A673 (cell line): Measurements from ENCODE around the gene NHERF1. TPM values are rescaled to one million over a fixed set of nuclear protein-coding genes. Genes with fewer than 3 reads are reported as not detected.
A peak's percentile ranks its signal among the peaks of the same experiment; 100 is the strongest.

ENCODE experiments used
- BruUV-seq: library from RNA; stranded (reverse); fragments of 400-500 nt; replicated peaks from 2 replicates; lab custom pipeline; 2021; lab: Mats Ljungman, UMichigan
- CTCF ChIA-PET: fragments of 300-600 bp; sonication (Branson Sonifier 250); formaldehyde crosslinking; loops from one replicate; lab custom pipeline; 2022; ENCODE audit warnings: antibody characterized with exemption; lab: Charles Lee
- POLR2A ChIA-PET: fragments of 300-600 bp; sonication (Branson Sonifier 250); formaldehyde crosslinking; loops from one replicate; lab custom pipeline; 2022; ENCODE audit warnings: antibody characterized with exemption; ENCODE audit not compliant: low non-redundant PET; lab: Charles Lee
- DNase-seq: peaks from one replicate; pipeline ENCODE4 v3.0.0-alpha.2; 2015; ENCODE audit warnings: low spot score
- H3K27ac ChIP-seq: fragments of 200-600 bp; sonication (generic); 2 replicates; pipeline ENCODE4 v1.5.1; 2016; ENCODE audit warnings: mixed run types, low read depth, mild to moderate bottlenecking, mixed read lengths, antibody characterized with exemption, low read length; ENCODE audit not compliant: poor library complexity, severe bottlenecking
- H3K27me3 ChIP-seq: fragments of 200-600 bp; sonication (generic); replicated peaks from 2 replicates; pipeline ENCODE4 v1.6.1; 2017; ENCODE audit warnings: mixed run types, low read depth, mild to moderate bottlenecking, mixed read lengths, antibody characterized with exemption, low read length; ENCODE audit not compliant: insufficient read depth, poor library complexity
- H3K36me3 ChIP-seq: fragments of 200-600 bp; sonication (generic); 2 replicates; pipeline ENCODE4 v1.6.1; 2016; ENCODE audit warnings: mixed run types, mild to moderate bottlenecking, mixed read lengths, antibody characterized with exemption, low read length; ENCODE audit not compliant: insufficient read depth, poor library complexity, severe bottlenecking
- H3K4me1 ChIP-seq: fragments of 200-600 bp; sonication (generic); 2 replicates; pipeline ENCODE4 v1.6.1; 2017; ENCODE audit warnings: mixed run types, mild to moderate bottlenecking, mixed read lengths, antibody characterized with exemption, low read length; ENCODE audit not compliant: insufficient read depth, poor library complexity, severe bottlenecking
- H3K4me3 ChIP-seq: fragments of 200-600 bp; sonication (generic); 2 replicates; pipeline ENCODE4 v1.5.1; 2016; ENCODE audit warnings: low read depth, mixed run types, mild to moderate bottlenecking, mixed read lengths, low read length; ENCODE audit not compliant: poor library complexity, severe bottlenecking
- H3K9me3 ChIP-seq: fragments of 200-600 bp; sonication (generic); 2 replicates; pipeline ENCODE4 v1.6.1; 2016; ENCODE audit warnings: mixed run types, low read depth, mild to moderate bottlenecking, mixed read lengths, antibody characterized with exemption, low read length; ENCODE audit not compliant: poor library complexity, severe bottlenecking
- EZH2 ChIP-seq: fragments of 200-600 bp; sonication (generic); IDR thresholded peaks from 2 replicates; pipeline ENCODE4 v1.6.1; 2017; ENCODE audit warnings: borderline replicate concordance, low read depth, mild to moderate bottlenecking, mixed read lengths, antibody characterized with exemption, low read length; ENCODE audit not compliant: poor library complexity, severe bottlenecking
- intact Hi-C: fragments of 100-400 bp; cut with micrococcal nuclease; formaldehyde crosslinking; loops from one replicate; pipeline ENCODE4 v1.10.0; 2022; ENCODE audit not compliant: unreplicated experiment
- total RNA-seq: library from RNA; stranded (reverse); gene quantifications from 2 replicates; pipeline ENCODE4 v1.2.3, GENCODE V29; 2021
- TF ChIP-seq, protein P1 (sequence below): fragments of 300-800, 200-600 bp; sonication (generic); conservative IDR thresholded peaks from 2 replicates; pipeline ENCODE4 v1.5.1; 2017; ENCODE audit warnings: low read depth, mild to moderate bottlenecking, antibody characterized with exemption, low read length, moderate library complexity, mixed read lengths

The NHERF1 gene
- total RNA-seq, 1 experiment from 2014 or later, result 33.8 TPM

DNA sequence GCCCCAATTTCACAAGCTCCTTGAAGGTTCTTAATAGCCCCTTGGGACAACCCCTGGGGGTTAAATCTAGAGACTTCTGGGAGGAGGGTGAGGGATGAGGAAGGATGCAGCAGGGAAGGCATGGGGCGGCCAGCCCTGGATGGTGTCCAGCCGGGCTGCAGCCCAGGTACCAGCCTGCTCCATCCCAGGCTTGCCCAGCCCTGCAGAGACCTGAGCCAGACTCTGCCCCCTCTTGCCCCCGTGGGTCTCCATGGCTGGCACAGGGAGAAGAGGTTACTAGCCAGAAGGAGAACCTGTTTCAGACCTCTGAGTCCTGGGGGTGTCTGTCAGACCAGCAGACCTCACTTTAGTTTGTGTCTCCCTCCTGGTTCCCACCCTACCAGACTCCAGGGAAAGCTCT, 8.5 kb downstream of the NHERF1 start:
- Histone ChIP-seq H3K4me3 (no peak overlapping the region), H3K4me1 (peaks cover 47% of the 10 kb centered on the region), H3K36me3 (no peaks in the 10 kb centered on the region), H3K9me3 (no peaks in the 10 kb centered on the region), H3K27ac (no peak overlapping the region), H3K27me3 (no peaks in the 10 kb centered on the region)
- DNase-seq, result no peak
- ChIA-PET CTCF (no interaction called here), POLR2A (no interaction called here)
- no peak for TF ChIP-seq EZH2
- TF ChIP-seq, protein P1, sequence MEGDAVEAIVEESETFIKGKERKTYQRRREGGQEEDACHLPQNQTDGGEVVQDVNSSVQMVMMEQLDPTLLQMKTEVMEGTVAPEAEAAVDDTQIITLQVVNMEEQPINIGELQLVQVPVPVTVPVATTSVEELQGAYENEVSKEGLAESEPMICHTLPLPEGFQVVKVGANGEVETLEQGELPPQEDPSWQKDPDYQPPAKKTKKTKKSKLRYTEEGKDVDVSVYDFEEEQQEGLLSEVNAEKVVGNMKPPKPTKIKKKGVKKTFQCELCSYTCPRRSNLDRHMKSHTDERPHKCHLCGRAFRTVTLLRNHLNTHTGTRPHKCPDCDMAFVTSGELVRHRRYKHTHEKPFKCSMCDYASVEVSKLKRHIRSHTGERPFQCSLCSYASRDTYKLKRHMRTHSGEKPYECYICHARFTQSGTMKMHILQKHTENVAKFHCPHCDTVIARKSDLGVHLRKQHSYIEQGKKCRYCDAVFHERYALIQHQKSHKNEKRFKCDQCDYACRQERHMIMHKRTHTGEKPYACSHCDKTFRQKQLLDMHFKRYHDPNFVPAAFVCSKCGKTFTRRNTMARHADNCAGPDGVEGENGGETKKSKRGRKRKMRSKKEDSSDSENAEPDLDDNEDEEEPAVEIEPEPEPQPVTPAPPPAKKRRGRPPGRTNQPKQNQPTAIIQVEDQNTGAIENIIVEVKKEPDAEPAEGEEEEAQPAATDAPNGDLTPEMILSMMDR, result no peak
- BruUV-seq, result no TSS peak
- intact Hi-C loops, result no loop called here

DNA sequence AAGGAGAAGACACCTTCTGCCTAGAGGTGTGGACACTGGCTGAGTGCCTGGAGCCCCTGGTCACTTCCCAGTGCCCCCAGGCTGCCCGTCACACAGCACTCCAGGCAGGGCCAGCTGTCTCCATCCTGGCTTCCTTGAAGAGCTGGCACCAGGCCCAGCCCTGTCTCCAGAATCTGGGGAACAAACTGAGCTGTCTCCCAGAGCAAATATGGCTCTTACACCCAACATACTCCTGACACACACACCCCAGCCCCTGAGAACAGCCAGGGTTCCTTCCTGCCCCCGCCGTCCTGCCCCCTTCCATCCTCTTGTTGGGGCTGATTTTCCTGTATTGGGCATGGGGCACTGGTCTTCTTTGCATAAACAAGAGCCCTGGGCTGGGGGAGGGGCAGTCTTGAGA, 9.1 kb downstream of the NHERF1 start:
- CTCF ChIA-PET, result no interaction called here
- intact Hi-C loops, result no loop called here
- H3K4me1 ChIP-seq, result peaks cover 47% of the 10 kb centered on the region
- DNase-seq, result no peak
- POLR2A ChIA-PET, result no interaction called here
- TF ChIP-seq EZH2, result no peak
- no peak overlapping the region for H3K4me3 ChIP-seq
- peak overlapping the region; percentile 47 for H3K27ac ChIP-seq
- no TSS peak for BruUV-seq
- H3K9me3 ChIP-seq, result no peaks in the 10 kb centered on the region
- H3K36me3 ChIP-seq, result no peaks in the 10 kb centered on the region
- H3K27me3 ChIP-seq, result no peaks in the 10 kb centered on the region

DNA sequence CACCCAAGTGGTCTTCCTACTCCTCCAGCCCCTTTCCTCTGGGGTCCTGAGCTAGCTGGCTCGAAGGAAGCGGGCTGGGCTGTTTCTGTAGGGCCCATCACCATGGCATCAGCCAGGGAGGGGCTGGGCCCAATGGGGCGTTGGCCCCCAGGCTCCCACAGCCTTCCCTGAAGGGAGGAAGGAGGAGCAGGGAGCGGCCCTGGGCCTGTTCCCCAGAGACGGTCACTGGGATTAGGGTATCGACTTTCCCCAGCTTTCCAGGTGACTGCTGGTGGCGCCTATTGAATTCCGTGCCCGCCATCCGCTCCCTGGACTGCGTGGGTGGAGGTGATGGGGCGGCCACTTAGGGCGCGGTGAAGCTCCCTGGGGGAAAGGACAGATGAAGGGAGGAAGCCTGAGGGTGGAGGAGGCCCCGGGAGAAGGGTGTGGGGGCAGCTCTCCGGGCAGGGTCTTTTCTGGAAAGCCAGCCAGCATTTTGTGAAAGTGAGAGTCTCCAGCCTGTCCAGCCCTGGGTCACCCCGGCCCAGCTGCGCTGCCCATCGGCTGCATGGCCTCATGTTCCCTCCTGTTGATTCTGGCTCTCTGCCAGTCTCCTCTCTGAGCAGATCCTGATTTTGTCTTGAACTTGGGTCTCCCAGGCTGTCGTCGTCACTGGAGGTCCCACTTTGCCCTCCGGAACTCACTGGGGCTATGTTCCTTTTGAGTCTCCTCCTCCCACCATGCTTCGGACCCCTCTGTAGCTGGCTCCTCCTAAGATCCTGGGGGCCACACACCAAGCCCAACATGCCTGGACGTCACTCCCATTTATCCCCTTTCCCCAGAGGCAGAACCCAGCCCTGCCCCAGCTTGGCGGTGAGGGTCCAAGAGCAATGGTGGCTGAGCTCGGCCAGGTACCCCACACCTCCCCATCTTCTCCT, 9.8 kb downstream of the NHERF1 start:
- no peaks in the 10 kb centered on the region for H3K36me3 ChIP-seq
- no peak overlapping the region for H3K4me3 ChIP-seq
- CTCF ChIA-PET, result no interaction called here
- no peaks in the 10 kb centered on the region for H3K27me3 ChIP-seq
- DNase-seq, result no peak
- no peaks in the 10 kb centered on the region for H3K9me3 ChIP-seq
- TF ChIP-seq, protein P1, result no peak
- TF ChIP-seq EZH2, result no peak
- intact Hi-C loops, result no loop called here
- no TSS peak for BruUV-seq
- POLR2A ChIA-PET, result no interaction called here
- H3K27ac ChIP-seq, result peak overlapping the region; percentile 82
- peaks cover 47% of the 10 kb centered on the region for H3K4me1 ChIP-seq
